Measurements from ENCODE around the gene FAM111A.
"Not testable (repeated sequence)": the region's sequence is repeated elsewhere in the genome, so short reads cannot be mapped to it uniquely, and the experiment has no call there.

The FAM111A gene

DNA sequence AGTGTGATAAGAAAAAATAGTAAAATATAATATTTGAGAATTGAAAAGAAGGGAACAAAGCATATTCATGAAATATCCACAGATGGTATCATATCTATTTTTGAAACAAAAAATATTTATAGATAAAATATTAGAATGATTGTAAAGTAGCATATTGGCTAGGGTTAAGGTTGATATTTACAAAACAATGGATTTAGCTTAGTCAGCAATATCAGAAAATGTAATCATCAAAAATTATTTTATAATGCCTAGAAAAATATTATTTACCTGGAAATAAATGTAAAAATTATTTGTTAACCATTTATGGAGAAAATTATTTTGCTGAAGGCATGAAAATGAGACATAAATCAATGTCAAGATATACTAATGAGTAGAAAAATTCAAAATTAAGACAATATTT is 22.8 kb upstream of the FAM111A start:
- H4K20me1 ChIP-seq (ENCODE audit: insufficient read depth, low read length, poor library complexity, severe bottlenecking): no peaks in the 10 kb centered on the region
- H3K4me2 ChIP-seq (ENCODE audit: low read depth, low read length, poor library complexity, severe bottlenecking): no peak overlapping the region
- no peaks in the 10 kb centered on the region for H3K9me2 ChIP-seq (replicated peaks; ENCODE audit: low read depth, low read length)
- H3K4me3 ChIP-seq (ENCODE audit: low read length, poor library complexity, severe bottlenecking): no peak overlapping the region
- no peak overlapping the region for H2AFZ ChIP-seq (ENCODE audit: low read length)
- no peaks in the 10 kb centered on the region for H3F3A ChIP-seq (ENCODE audit: low read depth)
- peaks cover 25% of the 10 kb centered on the region for H3K36me3 ChIP-seq (ENCODE audit: insufficient read depth, low read length)
- H3K4me1 ChIP-seq (ENCODE audit: insufficient read depth, low read length, poor library complexity, severe bottlenecking): peaks cover 4% of the 10 kb centered on the region
- TF ChIP-seq CTCF (conservative IDR thresholded peaks at IDR 0.05; ENCODE audit: low read length) (no peak), EZH2phosphoT487 (IDR thresholded peaks at IDR 0.05; ENCODE audit: borderline replicate concordance) (no peak)
- no peak overlapping the region for H3K9ac ChIP-seq (ENCODE audit: low read depth, low read length, poor library complexity, severe bottlenecking)
- H3K9me3 ChIP-seq (ENCODE audit: insufficient read depth, low read depth, low read length): peaks cover 20% of the 10 kb centered on the region; the same call in 1 of the 2 replicates
- H3K79me2 ChIP-seq (ENCODE audit: insufficient read depth, low read length): peaks cover 14% of the 10 kb centered on the region; the same call in 1 of the 2 replicates
- H3K27me3 ChIP-seq (ENCODE audit: insufficient read depth, low read length, poor library complexity, severe bottlenecking): no peaks in the 10 kb centered on the region

DNA sequence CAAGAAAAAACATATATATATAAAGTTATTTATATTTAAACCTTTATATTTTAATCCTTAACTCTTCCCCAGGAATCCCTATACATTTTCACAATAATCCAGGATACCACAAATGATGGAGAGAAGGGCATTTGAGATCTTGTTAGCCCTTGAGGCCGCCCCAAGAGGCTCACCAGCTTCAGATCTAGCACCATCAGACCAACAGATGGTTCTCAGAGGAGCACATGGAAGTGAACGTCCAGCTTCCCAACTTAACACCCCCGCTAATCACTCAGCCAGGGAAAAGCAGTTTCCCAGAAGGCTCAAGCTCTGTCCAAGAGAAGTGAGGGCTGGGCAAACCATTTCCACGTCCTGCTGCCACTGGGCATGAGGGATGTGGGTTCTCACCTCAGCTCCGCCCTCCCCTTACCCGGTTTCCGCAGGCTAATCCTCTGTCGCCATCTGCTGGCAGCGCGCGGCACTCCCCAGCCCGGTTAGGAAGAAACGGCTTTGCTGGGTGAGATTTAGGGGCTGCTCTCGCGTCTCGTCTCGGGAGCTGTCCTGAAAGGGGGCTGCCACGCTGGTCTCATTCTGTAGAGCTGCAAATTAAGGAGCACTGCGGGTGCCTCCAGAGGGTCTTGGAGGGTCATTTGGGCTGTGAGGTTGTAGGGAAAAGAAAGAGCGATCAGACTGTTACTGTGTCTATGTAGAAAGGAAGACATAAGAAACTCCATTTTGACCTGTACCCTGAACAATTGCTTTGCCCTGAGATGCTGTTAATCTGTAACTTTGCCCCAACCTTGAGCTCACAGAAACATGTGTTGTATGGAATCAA is 6.8 kb upstream of the FAM111A start:
- Histone ChIP-seq H3K4me2 (ENCODE audit: low read depth, low read length, poor library complexity, severe bottlenecking) (peak overlapping the region; percentile 45), H3K4me3 (ENCODE audit: low read length, poor library complexity, severe bottlenecking) (peak overlapping the region; percentile 14), H2AFZ (ENCODE audit: low read length) (peak overlapping the region; percentile 67), H3K36me3 (ENCODE audit: insufficient read depth, low read length) (no peaks in the 10 kb centered on the region; the same call in 1 of the 2 replicates), H3K4me1 (ENCODE audit: insufficient read depth, low read length, poor library complexity, severe bottlenecking) (peaks cover 3% of the 10 kb centered on the region), H3K9me3 (ENCODE audit: insufficient read depth, low read depth, low read length) (peaks cover 8% of the 10 kb centered on the region; the same call in 1 of the 2 replicates), H3K79me2 (ENCODE audit: insufficient read depth, low read length) (0 out of 2 replicates have a peak, but pooled peaks cover under 1% of the 10 kb centered on the region), H3K9ac (ENCODE audit: low read depth, low read length, poor library complexity, severe bottlenecking) (no peak overlapping the region), H4K20me1 (ENCODE audit: insufficient read depth, low read length, poor library complexity, severe bottlenecking) (no peaks in the 10 kb centered on the region), H3K9me2 (replicated peaks; ENCODE audit: low read depth, low read length) (no peaks in the 10 kb centered on the region), H3K27me3 (ENCODE audit: insufficient read depth, low read length, poor library complexity, severe bottlenecking) (no peaks in the 10 kb centered on the region), H3F3A (ENCODE audit: low read depth) (no peaks in the 10 kb centered on the region)
- TF ChIP-seq EZH2phosphoT487 (IDR thresholded peaks at IDR 0.05; ENCODE audit: borderline replicate concordance): no peak
- peak; percentile 98 for TF ChIP-seq CTCF (conservative IDR thresholded peaks at IDR 0.05; ENCODE audit: low read length)

GRCh38 chr11:59136551-59136950 is 6.1 kb upstream of the FAM111A start:
- peak overlapping the region; percentile 52; the same call in 1 of the 2 replicates for H2AFZ ChIP-seq (ENCODE audit: low read length)
- H3K4me2 ChIP-seq (ENCODE audit: low read depth, low read length, poor library complexity, severe bottlenecking): not testable (repeated sequence)

More at GRCh38 chr11:59136551-59136950, 6.1 kb upstream of the FAM111A start:
- H3K4me1 ChIP-seq (ENCODE audit: insufficient read depth, low read length, poor library complexity, severe bottlenecking); H4K20me1 ChIP-seq (ENCODE audit: insufficient read depth, low read length, poor library complexity, severe bottlenecking); H3K27me3 ChIP-seq (ENCODE audit: insufficient read depth, low read length, poor library complexity, severe bottlenecking); H3K4me3 ChIP-seq (ENCODE audit: low read length, poor library complexity, severe bottlenecking); H3K9me2 ChIP-seq (replicated peaks; ENCODE audit: low read depth, low read length); H3F3A ChIP-seq (ENCODE audit: low read depth); H3K36me3 ChIP-seq (ENCODE audit: insufficient read depth, low read length); H3K79me2 ChIP-seq (ENCODE audit: insufficient read depth, low read length); H3K9me3 ChIP-seq (ENCODE audit: insufficient read depth, low read depth, low read length); H3K9ac ChIP-seq (ENCODE audit: low read depth, low read length, poor library complexity, severe bottlenecking): not testable (repeated sequence)
